Activated naive CD4-positive, alpha-beta T cell treated with anti-CD3 and anti-CD28 coated beads, Interleukin-2, amount 50 U/mL, for 24 hours (primary cell): ENCODE measurements around the gene GTF3C4.
A peak's percentile ranks its signal among the peaks of the same experiment; 100 is the strongest.

Source experiments
- H3K27ac Mint-ChIP-seq: one replicate; pipeline ENCODE4 v1.8.0; 2021; ENCODE audit warnings: mild to moderate bottlenecking, mixed read lengths
- H3K27me3 Mint-ChIP-seq: one replicate; pipeline ENCODE4 v1.8.0; 2021; ENCODE audit warnings: mixed read lengths
- H3K36me3 Mint-ChIP-seq: one replicate; pipeline ENCODE4 v1.8.0; 2021; ENCODE audit warnings: mixed read lengths
- H3K4me1 Mint-ChIP-seq: one replicate; pipeline ENCODE4 v1.8.0; 2021; ENCODE audit warnings: mixed read lengths
- H3K4me3 Mint-ChIP-seq: one replicate; pipeline ENCODE4 v1.8.0; 2021; ENCODE audit warnings: mild to moderate bottlenecking, mixed read lengths
- H3K9me3 Mint-ChIP-seq: one replicate; pipeline ENCODE4 v1.8.0; 2021; ENCODE audit warnings: mixed read lengths

GTF3C4 gene

GRCh38 chr9:132670457-132671391 is at the start of gene GTF3C4:
Gene GTF3C4, plus strand, starts transcription at chr9:132670464. Its CDS starts 135 bp downstream, at chr9:132670599.
- H3K27ac Mint-ChIP-seq, result peak within 1 kb of the TSS; percentile 94
- peaks cover 56% of the 10 kb centered on the region for H3K4me1 Mint-ChIP-seq
- H3K27me3 Mint-ChIP-seq, result no peaks in the 10 kb centered on the region
- peaks cover 5% of the 10 kb centered on the region for H3K36me3 Mint-ChIP-seq
- no peaks in the 10 kb centered on the region for H3K9me3 Mint-ChIP-seq
- H3K4me3 Mint-ChIP-seq, result peak within 1 kb of the TSS; percentile 95

- H3K27ac Mint-ChIP-seq, result no peak overlapping the region
- no peaks in the 10 kb centered on the region for H3K9me3 Mint-ChIP-seq
- H3K4me3 Mint-ChIP-seq, result no peak overlapping the region
- no peaks in the 10 kb centered on the region for H3K27me3 Mint-ChIP-seq
- H3K4me1 Mint-ChIP-seq, result no peaks in the 10 kb centered on the region
- H3K36me3 Mint-ChIP-seq, result peaks cover 27% of the 10 kb centered on the region
Observed at GRCh38 chr9:132622159-132622558, 48.1 kb upstream of the GTF3C4 start.

GRCh38 chr9:132626285-132626684 is 44.0 kb upstream of the GTF3C4 start:
- H3K4me3 Mint-ChIP-seq, result no peak overlapping the region
- no peaks in the 10 kb centered on the region for H3K9me3 Mint-ChIP-seq
- peaks cover 26% of the 10 kb centered on the region for H3K36me3 Mint-ChIP-seq
- no peaks in the 10 kb centered on the region for H3K4me1 Mint-ChIP-seq
- no peaks in the 10 kb centered on the region for H3K27me3 Mint-ChIP-seq
- no peak overlapping the region for H3K27ac Mint-ChIP-seq

GRCh38 chr9:132627106-132627505 is 43.2 kb upstream of the GTF3C4 start:
- Mint-ChIP-seq H3K9me3 (no peaks in the 10 kb centered on the region), H3K27me3 (no peaks in the 10 kb centered on the region), H3K36me3 (peaks cover 26% of the 10 kb centered on the region), H3K27ac (no peak overlapping the region), H3K4me3 (no peak overlapping the region), H3K4me1 (no peaks in the 10 kb centered on the region)

- H3K27me3 Mint-ChIP-seq, result no peaks in the 10 kb centered on the region
- H3K4me1 Mint-ChIP-seq, result no peaks in the 10 kb centered on the region
- H3K4me3 Mint-ChIP-seq, result no peak overlapping the region
- H3K36me3 Mint-ChIP-seq, result peaks cover 26% of the 10 kb centered on the region
- no peak overlapping the region for H3K27ac Mint-ChIP-seq
- no peaks in the 10 kb centered on the region for H3K9me3 Mint-ChIP-seq
Observed at GRCh38 chr9:132627594-132627993, 42.7 kb upstream of the GTF3C4 start.

GRCh38 chr9:132628746-132629145 is 41.5 kb upstream of the GTF3C4 start:
- H3K27ac Mint-ChIP-seq, result no peak overlapping the region
- H3K36me3 Mint-ChIP-seq, result peaks cover 28% of the 10 kb centered on the region
- no peaks in the 10 kb centered on the region for H3K27me3 Mint-ChIP-seq
- no peaks in the 10 kb centered on the region for H3K4me1 Mint-ChIP-seq
- no peak overlapping the region for H3K4me3 Mint-ChIP-seq
- H3K9me3 Mint-ChIP-seq, result no peaks in the 10 kb centered on the region

- Mint-ChIP-seq H3K9me3 (no peaks in the 10 kb centered on the region), H3K4me3 (no peak overlapping the region), H3K36me3 (peaks cover 34% of the 10 kb centered on the region), H3K27me3 (no peaks in the 10 kb centered on the region), H3K27ac (no peak overlapping the region), H3K4me1 (no peaks in the 10 kb centered on the region)
Observed at GRCh38 chr9:132630116-132630515, 40.1 kb upstream of the GTF3C4 start.

GRCh38 chr9:132630811-132631210 is 39.5 kb upstream of the GTF3C4 start:
- no peaks in the 10 kb centered on the region for H3K27me3 Mint-ChIP-seq
- no peak overlapping the region for H3K27ac Mint-ChIP-seq
- no peaks in the 10 kb centered on the region for H3K4me1 Mint-ChIP-seq
- no peaks in the 10 kb centered on the region for H3K9me3 Mint-ChIP-seq
- peaks cover 29% of the 10 kb centered on the region for H3K36me3 Mint-ChIP-seq
- no peak overlapping the region for H3K4me3 Mint-ChIP-seq

- Mint-ChIP-seq H3K4me3 (no peak overlapping the region), H3K27me3 (no peaks in the 10 kb centered on the region), H3K9me3 (no peaks in the 10 kb centered on the region), H3K36me3 (peaks cover 28% of the 10 kb centered on the region), H3K4me1 (no peaks in the 10 kb centered on the region), H3K27ac (no peak overlapping the region)
Observed at GRCh38 chr9:132631280-132631679, 39.0 kb upstream of the GTF3C4 start.

- Mint-ChIP-seq H3K27ac (no peak overlapping the region), H3K4me1 (no peaks in the 10 kb centered on the region), H3K36me3 (peaks cover 26% of the 10 kb centered on the region), H3K4me3 (no peak overlapping the region), H3K27me3 (no peaks in the 10 kb centered on the region), H3K9me3 (no peaks in the 10 kb centered on the region)
Observed at GRCh38 chr9:132631685-132632084, 38.6 kb upstream of the GTF3C4 start.

GRCh38 chr9:132632413-132633129 is 37.7 kb upstream of the GTF3C4 start:
- H3K27ac Mint-ChIP-seq, result no peak overlapping the region
- H3K9me3 Mint-ChIP-seq, result no peaks in the 10 kb centered on the region
- H3K4me3 Mint-ChIP-seq, result no peak overlapping the region
- H3K27me3 Mint-ChIP-seq, result no peaks in the 10 kb centered on the region
- H3K4me1 Mint-ChIP-seq, result no peaks in the 10 kb centered on the region
- peaks cover 25% of the 10 kb centered on the region for H3K36me3 Mint-ChIP-seq

GRCh38 chr9:132634327-132634726 is 35.9 kb upstream of the GTF3C4 start:
- no peaks in the 10 kb centered on the region for H3K4me1 Mint-ChIP-seq
- no peaks in the 10 kb centered on the region for H3K9me3 Mint-ChIP-seq
- no peaks in the 10 kb centered on the region for H3K27me3 Mint-ChIP-seq
- no peak overlapping the region for H3K27ac Mint-ChIP-seq
- no peak overlapping the region for H3K4me3 Mint-ChIP-seq
- H3K36me3 Mint-ChIP-seq, result peaks cover 23% of the 10 kb centered on the region

- H3K27me3 Mint-ChIP-seq, result no peaks in the 10 kb centered on the region
- H3K27ac Mint-ChIP-seq, result no peak overlapping the region
- H3K36me3 Mint-ChIP-seq, result peaks cover 20% of the 10 kb centered on the region
- no peaks in the 10 kb centered on the region for H3K4me1 Mint-ChIP-seq
- H3K4me3 Mint-ChIP-seq, result no peak overlapping the region
- H3K9me3 Mint-ChIP-seq, result no peaks in the 10 kb centered on the region
Observed at GRCh38 chr9:132637351-132637750, 32.9 kb upstream of the GTF3C4 start.

GRCh38 chr9:132637801-132638200 is 32.5 kb upstream of the GTF3C4 start:
- H3K36me3 Mint-ChIP-seq, result peaks cover 20% of the 10 kb centered on the region

GRCh38 chr9:132638240-132638639 is 32.0 kb upstream of the GTF3C4 start:
- no peaks in the 10 kb centered on the region for H3K27me3 Mint-ChIP-seq
- peaks cover 22% of the 10 kb centered on the region for H3K36me3 Mint-ChIP-seq
- no peaks in the 10 kb centered on the region for H3K4me1 Mint-ChIP-seq
- H3K27ac Mint-ChIP-seq, result no peak overlapping the region
- no peak overlapping the region for H3K4me3 Mint-ChIP-seq
- H3K9me3 Mint-ChIP-seq, result no peaks in the 10 kb centered on the region

More at GRCh38 chr9:132637801-132638200, 32.5 kb upstream of the GTF3C4 start:
- no peaks in the 10 kb centered on the region for H3K9me3 Mint-ChIP-seq
- no peak overlapping the region for H3K4me3 Mint-ChIP-seq
- no peaks in the 10 kb centered on the region for H3K4me1 Mint-ChIP-seq
- no peak overlapping the region for H3K27ac Mint-ChIP-seq
- H3K27me3 Mint-ChIP-seq, result no peaks in the 10 kb centered on the region

- Mint-ChIP-seq H3K4me1 (no peaks in the 10 kb centered on the region), H3K9me3 (no peaks in the 10 kb centered on the region), H3K27me3 (no peaks in the 10 kb centered on the region), H3K27ac (no peak overlapping the region), H3K36me3 (peaks cover 21% of the 10 kb centered on the region), H3K4me3 (no peak overlapping the region)
Observed at GRCh38 chr9:132639322-132639721, 30.9 kb upstream of the GTF3C4 start.
